PC-3 (cell line): ENCODE measurements around the gene MYO1F.
A peak's percentile ranks its signal among the peaks of the same experiment; 100 is the strongest.

Source experiments
- CTCF ChIP-seq: fragments of 300-600 bp; sonication (generic); conservative IDR thresholded peaks from 2 replicates; pipeline ENCODE4 v1.5.1; 2017; ENCODE audit warnings: antibody characterized with exemption, low read depth, mild to moderate bottlenecking, low read length
- EZH2 ChIP-seq: fragments of 300-600 bp; sonication (generic); IDR thresholded peaks from one replicate; pipeline ENCODE4 v1.6.1; 2017; ENCODE audit warnings: antibody characterized with exemption, mild to moderate bottlenecking, low read length; ENCODE audit not compliant: unreplicated experiment
- EZH2phosphoT487 ChIP-seq: fragments of 300-600 bp; sonication (generic); IDR thresholded peaks from 2 replicates; pipeline ENCODE4 v1.6.1; 2018; ENCODE audit warnings: mild to moderate bottlenecking, antibody characterized with exemption, low read length, borderline replicate concordance

DNA sequence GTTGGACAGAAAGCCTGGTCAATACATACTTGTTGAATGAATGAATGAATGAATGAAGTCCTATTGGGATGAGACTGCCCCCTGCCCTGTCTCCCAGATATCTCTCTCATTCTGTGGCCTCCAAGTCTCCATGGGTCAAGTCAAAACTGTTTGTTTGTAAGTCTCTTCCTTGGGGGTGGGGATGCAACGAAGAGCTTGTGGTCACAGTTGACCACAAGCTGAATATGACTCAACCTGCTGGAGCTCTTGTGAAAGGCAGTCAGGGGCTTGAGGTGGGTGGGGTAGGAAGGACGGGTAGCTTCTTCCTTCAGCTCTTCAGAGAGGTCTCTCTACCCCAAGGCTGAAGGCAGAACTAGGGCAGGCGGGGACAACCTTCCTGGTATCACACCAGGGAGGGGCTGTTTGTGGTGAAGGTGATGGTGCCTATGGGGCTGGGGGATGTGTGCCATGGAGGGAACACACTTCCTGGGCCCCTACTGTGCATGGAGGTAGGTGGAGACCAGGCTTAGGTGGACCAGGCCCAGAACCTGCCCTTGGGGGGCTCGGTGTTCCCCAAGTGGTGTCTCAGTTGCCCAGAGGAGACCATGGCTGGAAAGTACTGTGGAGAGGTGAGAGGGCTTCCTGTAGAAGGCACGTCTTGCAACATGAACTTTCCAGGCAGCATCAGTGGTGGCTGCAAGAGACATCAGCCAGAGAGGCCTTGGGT is 8.0 kb downstream of the MYO1F start:
- TF ChIP-seq CTCF: peak; percentile 26; the same call in 1 of the 2 replicates
- no peak for TF ChIP-seq EZH2phosphoT487
- no peak for TF ChIP-seq EZH2
